CD4-positive, CD25-positive, alpha-beta regulatory T cell (primary cell): ENCODE data around the gene L3MBTL4. TPM values are rescaled to one million over a fixed set of nuclear protein-coding genes. Genes with fewer than 3 reads are reported as not detected.
A peak's percentile ranks its signal among the peaks of the same experiment; 100 is the strongest.
"Not testable (repeated sequence)": the region's sequence is repeated elsewhere in the genome, so short reads cannot be mapped to it uniquely, and the experiment has no call there.

Experiments
- ATAC-seq, 2 donors: fragments of 150-1000 bp; cut with Tn5 transposase; one replicate each; pipeline ENCODE4 v1.10.0; 2021; ENCODE audit warnings: low read depth in 2 of 2, moderate number of reproducible peaks in 2 of 2, moderate library complexity in 1 of 2
- DNase-seq, 3 donors: peaks; one replicate each; pipeline versions ENCODE4 v3.0.0 to v3.0.0-alpha.2; 2012 to 2022; ENCODE audit warnings: mixed read lengths in 1 of 3
- H3K27ac ChIP-seq: one replicate; pipeline ENCODE4 v1.7.0; 2013; ENCODE audit warnings: mild to moderate bottlenecking, low read length; ENCODE audit not compliant: insufficient read depth, poor library complexity, severe bottlenecking
- H3K27me3 ChIP-seq: one replicate; pipeline ENCODE4 v1.7.0; 2013; ENCODE audit warnings: low read length; ENCODE audit not compliant: control insufficient read depth, insufficient read depth
- H3K36me3 ChIP-seq: one replicate; pipeline ENCODE4 v1.7.0; 2013; ENCODE audit warnings: mild to moderate bottlenecking, low read length, moderate library complexity; ENCODE audit not compliant: control insufficient read depth, insufficient read depth
- H3K4me1 ChIP-seq: 2 replicates; pipeline ENCODE4 v1.7.0; 2013; ENCODE audit warnings: mild to moderate bottlenecking, low read length; ENCODE audit not compliant: insufficient read depth, control insufficient read depth, poor library complexity, severe bottlenecking
- H3K4me3 ChIP-seq: one replicate; pipeline ENCODE4 v1.7.0; 2013; ENCODE audit warnings: low read depth, mild to moderate bottlenecking, low read length, moderate library complexity
- H3K9me3 ChIP-seq, 2 experiments: 1 replicate in 1 of 2; 2 replicates in 1 of 2; pipeline ENCODE4 v1.7.0; 2013; ENCODE audit warnings: low read length in 2 of 2, mild to moderate bottlenecking in 1 of 2, moderate library complexity in 1 of 2; ENCODE audit not compliant: control insufficient read depth in 2 of 2
- H3K27ac Mint-ChIP-seq, 3 donors: one replicate each; pipeline ENCODE4 v1.8.0; 2020 to 2022; ENCODE audit warnings: mild to moderate bottlenecking in 3 of 3, mixed read lengths in 3 of 3, moderate library complexity in 2 of 3
- H3K27me3 Mint-ChIP-seq: one replicate; pipeline ENCODE4 v1.8.0; 2022; ENCODE audit warnings: mild to moderate bottlenecking, mixed read lengths
- H3K36me3 Mint-ChIP-seq: one replicate; pipeline ENCODE4 v1.8.0; 2020; ENCODE audit warnings: mixed read lengths
- H3K4me1 Mint-ChIP-seq, 4 donors: one replicate each; pipeline ENCODE4 v1.8.0; 2020 to 2022; ENCODE audit warnings: mixed read lengths in 4 of 4, mild to moderate bottlenecking in 1 of 4
- H3K4me3 Mint-ChIP-seq, 4 donors: one replicate each; pipeline ENCODE4 v1.8.0; 2020 to 2022; ENCODE audit warnings: mild to moderate bottlenecking in 4 of 4, mixed read lengths in 4 of 4, moderate library complexity in 3 of 4
- H3K9me3 Mint-ChIP-seq, 7 donors: one replicate each; pipeline ENCODE4 v1.8.0; 2020 to 2022; ENCODE audit warnings: mixed read lengths in 7 of 7, mild to moderate bottlenecking in 3 of 7, moderate library complexity in 2 of 7
- polyA plus RNA-seq, 4 donors: library from polyadenylated mRNA; unstranded; fragments of 300-500 nt; fragmentation: Illumina TruSeq; gene quantifications; one replicate each; pipeline ENCODE4 v1.2.3, GENCODE V29; 2021
- total RNA-seq: library from RNA; stranded (reverse); gene quantifications from one replicate; pipeline ENCODE4 v1.2.3, GENCODE V29; 2022

The L3MBTL4 gene
- total and polyA plus RNA-seq, 5 donors from 2014 or later: 2.1 TPM; not detected in 4

GRCh38 chr18:6056171-6056910, 358.4 kb downstream of the L3MBTL4 start:
- H3K36me3 Mint-ChIP-seq: no peaks in the 10 kb centered on the region
- peaks cover 0 to 8% (median 0%) of the 10 kb centered on the region in 7 donors for H3K9me3 Mint-ChIP-seq
- Histone ChIP-seq H3K4me1 (no peaks in the 10 kb centered on the region), H3K9me3 (no peaks in the 10 kb centered on the region), H3K36me3 (no peaks in the 10 kb centered on the region), H3K4me3 (no peak overlapping the region), H3K27ac (no peak overlapping the region), H3K27me3 (no peaks in the 10 kb centered on the region)
- H3K4me1 Mint-ChIP-seq: no peaks in the 10 kb centered on the region
- H3K4me3 Mint-ChIP-seq: no peak overlapping the region
- ATAC-seq (no peak), DNase-seq (no peak)
- no peaks in the 10 kb centered on the region for H3K27me3 Mint-ChIP-seq
- no peak overlapping the region for H3K27ac Mint-ChIP-seq

GRCh38 chr18:6055711-6056110, 359.0 kb downstream of the L3MBTL4 start:
- Histone ChIP-seq H3K4me1 (no peaks in the 10 kb centered on the region), H3K27me3 (no peaks in the 10 kb centered on the region), H3K36me3 (no peaks in the 10 kb centered on the region), H3K9me3 (no peaks in the 10 kb centered on the region), H3K4me3 (no peak overlapping the region), H3K27ac (no peak overlapping the region)
- H3K27me3 Mint-ChIP-seq: no peaks in the 10 kb centered on the region
- no peaks in the 10 kb centered on the region for H3K4me1 Mint-ChIP-seq
- DNase-seq (no peak), ATAC-seq (no peak)
- no peak overlapping the region for H3K27ac Mint-ChIP-seq
- no peak overlapping the region for H3K4me3 Mint-ChIP-seq
- no peaks in the 10 kb centered on the region for H3K36me3 Mint-ChIP-seq
- peaks cover 0 to 8% (median 0%) of the 10 kb centered on the region in 7 donors for H3K9me3 Mint-ChIP-seq

GRCh38 chr18:6054256-6054842, 360.4 kb downstream of the L3MBTL4 start:
- Mint-ChIP-seq H3K27ac (peak overlapping the region in 1 of 3 donors; percentile 43), H3K36me3 (no peaks in the 10 kb centered on the region), H3K9me3 (peaks cover 0 to 8% (median 0%) of the 10 kb centered on the region in 7 donors), H3K4me3 (no peak overlapping the region), H3K27me3 (no peaks in the 10 kb centered on the region), H3K4me1 (no peaks in the 10 kb centered on the region)
- no peaks in the 10 kb centered on the region for H3K9me3 ChIP-seq
- ATAC-seq (no peak), DNase-seq (no peak)
- no peak overlapping the region for H3K27ac ChIP-seq
- H3K4me1 ChIP-seq: no peaks in the 10 kb centered on the region
- H3K36me3 ChIP-seq: no peaks in the 10 kb centered on the region
- H3K4me3 ChIP-seq: no peak overlapping the region
- H3K27me3 ChIP-seq: no peaks in the 10 kb centered on the region

GRCh38 chr18:6052449-6052913, 362.2 kb downstream of the L3MBTL4 start:
- no peaks in the 10 kb centered on the region for H3K4me1 ChIP-seq
- Mint-ChIP-seq H3K9me3 (peaks cover 0 to 8% (median 0%) of the 10 kb centered on the region in 7 donors), H3K27ac (no peak overlapping the region), H3K27me3 (no peaks in the 10 kb centered on the region), H3K4me3 (no peak overlapping the region), H3K36me3 (no peaks in the 10 kb centered on the region), H3K4me1 (no peaks in the 10 kb centered on the region)
- no peak for DNase-seq
- no peak overlapping the region for H3K4me3 ChIP-seq
- H3K27me3 ChIP-seq: no peaks in the 10 kb centered on the region
- H3K9me3 ChIP-seq: no peaks in the 10 kb centered on the region
- ATAC-seq: no peak
- H3K27ac ChIP-seq: no peak overlapping the region
- no peaks in the 10 kb centered on the region for H3K36me3 ChIP-seq

- not testable (repeated sequence) for H3K36me3 Mint-ChIP-seq, H3K4me3 Mint-ChIP-seq, H3K27me3 ChIP-seq, H3K27ac ChIP-seq, H3K4me1 Mint-ChIP-seq, H3K4me3 ChIP-seq, ATAC-seq, H3K9me3 ChIP-seq, H3K4me1 ChIP-seq, H3K27ac Mint-ChIP-seq, DNase-seq, H3K36me3 ChIP-seq
- H3K9me3 Mint-ChIP-seq: peaks cover 0 to 19% (median 6%) of the 10 kb centered on the region in 7 donors
- peaks cover 10% of the 10 kb centered on the region for H3K27me3 Mint-ChIP-seq
Observed at GRCh38 chr18:6047596-6047995, 367.1 kb downstream of the L3MBTL4 start.

- Mint-ChIP-seq H3K4me1 (no peaks in the 10 kb centered on the region), H3K36me3 (no peaks in the 10 kb centered on the region), H3K27ac (no peak overlapping the region), H3K4me3 (no peak overlapping the region), H3K27me3 (peaks cover 10% of the 10 kb centered on the region), H3K9me3 (peaks cover 0 to 22% (median 9%) of the 10 kb centered on the region in 7 donors)
- DNase-seq (no peak), ATAC-seq (no peak)
- Histone ChIP-seq H3K4me3 (no peak overlapping the region), H3K27ac (no peak overlapping the region), H3K4me1 (no peaks in the 10 kb centered on the region), H3K9me3 (peaks cover 0 to 4% of the 10 kb centered on the region in 2 experiments), H3K27me3 (no peaks in the 10 kb centered on the region), H3K36me3 (no peaks in the 10 kb centered on the region)
Observed at GRCh38 chr18:6044773-6045172, 369.9 kb downstream of the L3MBTL4 start.

- Mint-ChIP-seq H3K9me3 (peaks cover 0 to 25% (median 10%) of the 10 kb centered on the region in 7 donors), H3K4me3 (no peak overlapping the region), H3K4me1 (no peaks in the 10 kb centered on the region), H3K27me3 (peaks cover 10% of the 10 kb centered on the region), H3K36me3 (no peaks in the 10 kb centered on the region), H3K27ac (no peak overlapping the region)
- ATAC-seq (no peak), DNase-seq (no peak)
- H3K4me1 ChIP-seq: no peaks in the 10 kb centered on the region
- no peak overlapping the region for H3K27ac ChIP-seq
- no peak overlapping the region for H3K4me3 ChIP-seq
- H3K27me3 ChIP-seq: no peaks in the 10 kb centered on the region
- no peaks in the 10 kb centered on the region for H3K36me3 ChIP-seq
- peaks cover 0 to 4% of the 10 kb centered on the region in 2 experiments for H3K9me3 ChIP-seq
Observed at GRCh38 chr18:6044319-6044718, 370.4 kb downstream of the L3MBTL4 start.

- Mint-ChIP-seq H3K36me3 (no peaks in the 10 kb centered on the region), H3K4me1 (no peaks in the 10 kb centered on the region), H3K27ac (no peak overlapping the region), H3K4me3 (no peak overlapping the region), H3K9me3 (peaks cover 5 to 31% (median 11%) of the 10 kb centered on the region in 7 donors), H3K27me3 (no peaks in the 10 kb centered on the region)
- no peak overlapping the region for H3K4me3 ChIP-seq
- no peaks in the 10 kb centered on the region for H3K4me1 ChIP-seq
- DNase-seq (no peak), ATAC-seq (no peak)
- no peaks in the 10 kb centered on the region for H3K36me3 ChIP-seq
- peaks cover 0 to 6% of the 10 kb centered on the region in 2 experiments for H3K9me3 ChIP-seq
- no peaks in the 10 kb centered on the region for H3K27me3 ChIP-seq
- H3K27ac ChIP-seq: no peak overlapping the region
Observed at GRCh38 chr18:6039055-6039454, 375.7 kb downstream of the L3MBTL4 start.
